PC-9 (cell line): ENCODE measurements around the gene SLC1A7.

Source experiments
- EZH2 ChIP-seq: fragments of 200-600 bp; sonication (generic); IDR thresholded peaks from 2 replicates; pipeline ENCODE4 v1.8.0; 2017; ENCODE audit warnings: antibody characterized with exemption, low read depth
- TF ChIP-seq, protein P1 (sequence below): fragments of 200-600 bp; sonication (generic); conservative IDR thresholded peaks from 2 replicates; pipeline ENCODE4 v1.6.1; 2017; ENCODE audit warnings: mixed run types, antibody characterized with exemption, mild to moderate bottlenecking, moderate library complexity

DNA sequence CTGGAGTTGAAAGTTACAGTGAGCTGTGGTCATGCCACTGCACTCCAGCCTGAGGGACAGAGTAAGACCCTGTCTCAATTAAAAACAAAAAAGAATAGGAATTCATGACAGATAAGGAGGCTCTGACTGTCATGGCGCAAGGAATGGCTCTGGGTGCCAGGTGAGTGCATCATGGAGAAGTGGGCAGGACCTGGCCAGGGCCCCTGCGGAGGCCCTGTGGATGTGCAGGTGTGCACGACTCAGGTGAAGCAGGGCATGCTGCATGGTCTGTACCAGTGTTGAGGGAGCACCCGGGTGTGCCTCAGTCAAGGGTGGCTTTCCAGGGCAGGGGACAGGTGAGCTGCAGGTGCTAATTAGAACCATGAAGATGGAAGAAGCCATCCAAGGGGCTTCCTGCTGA, 14.0 kb downstream of the SLC1A7 start:
- TF ChIP-seq, protein P1, sequence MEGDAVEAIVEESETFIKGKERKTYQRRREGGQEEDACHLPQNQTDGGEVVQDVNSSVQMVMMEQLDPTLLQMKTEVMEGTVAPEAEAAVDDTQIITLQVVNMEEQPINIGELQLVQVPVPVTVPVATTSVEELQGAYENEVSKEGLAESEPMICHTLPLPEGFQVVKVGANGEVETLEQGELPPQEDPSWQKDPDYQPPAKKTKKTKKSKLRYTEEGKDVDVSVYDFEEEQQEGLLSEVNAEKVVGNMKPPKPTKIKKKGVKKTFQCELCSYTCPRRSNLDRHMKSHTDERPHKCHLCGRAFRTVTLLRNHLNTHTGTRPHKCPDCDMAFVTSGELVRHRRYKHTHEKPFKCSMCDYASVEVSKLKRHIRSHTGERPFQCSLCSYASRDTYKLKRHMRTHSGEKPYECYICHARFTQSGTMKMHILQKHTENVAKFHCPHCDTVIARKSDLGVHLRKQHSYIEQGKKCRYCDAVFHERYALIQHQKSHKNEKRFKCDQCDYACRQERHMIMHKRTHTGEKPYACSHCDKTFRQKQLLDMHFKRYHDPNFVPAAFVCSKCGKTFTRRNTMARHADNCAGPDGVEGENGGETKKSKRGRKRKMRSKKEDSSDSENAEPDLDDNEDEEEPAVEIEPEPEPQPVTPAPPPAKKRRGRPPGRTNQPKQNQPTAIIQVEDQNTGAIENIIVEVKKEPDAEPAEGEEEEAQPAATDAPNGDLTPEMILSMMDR, result no peak
- TF ChIP-seq EZH2, result no peak
